ENCODE results near the gene CANX. TPM values are rescaled to one million over a fixed set of nuclear protein-coding genes. Genes with fewer than 3 reads are reported as not detected.
A peak's percentile ranks its signal among the peaks of the same experiment; 100 is the strongest.

CANX gene
- total RNA-seq, 1 donor from 2014 or later: 318 TPM

- ATAC-seq (ENCODE audit: low read depth) (no peak), DNase-seq (no peak)
- no peak overlapping the region for H3K4me3 Mint-ChIP-seq
- ChIA-PET CTCF (no interaction called here), POLR2A (interaction anchor here (1.5 kb wide), 1 partner anchor 45 kb away, joined by 3 read pairs; no protein-coding TSS in a partner anchor)
- no peak for TF ChIP-seq CTCF (IDR thresholded peaks at IDR 0.05)
- no peaks in the 10 kb centered on the region for H3K9me3 Mint-ChIP-seq
- no peaks in the 10 kb centered on the region for H3K4me1 Mint-ChIP-seq
- H3K27ac Mint-ChIP-seq: no peak overlapping the region
- H3K27me3 Mint-ChIP-seq: no peaks in the 10 kb centered on the region
- intact Hi-C loops (cut with micrococcal nuclease): no loop called here
- H3K36me3 Mint-ChIP-seq (ENCODE audit: low read depth): no peaks in the 10 kb centered on the region
These were observed 30.4 kb upstream of the CANX start for GRCh38 chr5:179668391-179668790.

DNA sequence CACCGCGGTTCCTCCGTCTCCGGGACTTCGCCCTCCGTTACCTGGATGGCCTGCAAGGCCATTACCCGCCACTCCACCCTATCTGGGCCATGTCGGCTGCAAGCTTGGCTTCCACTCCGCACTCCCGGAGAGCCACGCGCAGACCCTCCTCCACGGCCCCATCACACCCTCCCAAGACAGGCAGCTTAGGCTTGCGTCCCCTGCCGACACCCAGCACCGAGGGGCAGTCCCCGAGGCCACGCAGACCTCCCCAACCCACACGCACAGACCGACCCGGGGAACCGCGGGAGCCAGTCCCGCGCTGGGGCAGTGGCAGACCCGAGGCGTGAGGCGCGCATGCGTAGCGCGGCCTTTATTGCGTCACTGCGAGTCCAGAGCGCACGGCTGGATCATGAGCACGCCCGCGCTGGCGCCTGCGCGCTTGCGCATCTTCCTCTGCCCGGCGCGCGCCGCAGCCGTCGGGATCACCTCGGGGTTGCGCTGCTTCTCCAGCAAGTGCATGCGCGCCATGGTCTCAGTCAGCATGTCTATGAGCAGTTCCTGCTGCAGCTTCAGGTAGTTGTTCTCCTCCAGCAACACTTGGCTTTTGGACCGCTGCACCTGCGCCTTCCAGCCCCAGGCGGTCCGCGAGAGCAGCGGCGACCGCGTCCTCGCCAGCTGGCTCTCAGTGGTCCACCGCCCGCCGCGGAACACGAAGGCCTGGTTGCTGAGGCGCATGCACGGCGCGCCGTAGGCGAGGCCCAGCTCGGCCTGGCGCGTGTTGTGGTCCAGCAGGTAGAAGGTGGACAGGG, 20.3 kb upstream of the CANX start:
- peak overlapping the region; percentile 96 for H3K4me3 Mint-ChIP-seq
- TF ChIP-seq CTCF (IDR thresholded peaks at IDR 0.05): no peak
- DNase-seq (peak; percentile 91), ATAC-seq (ENCODE audit: low read depth) (peak; percentile 91)
- peak overlapping the region; percentile 94 for H3K27ac Mint-ChIP-seq
- H3K36me3 Mint-ChIP-seq (ENCODE audit: low read depth): peaks cover 6% of the 10 kb centered on the region
- peaks cover 32% of the 10 kb centered on the region for H3K4me1 Mint-ChIP-seq
- ChIA-PET CTCF (no interaction called here), POLR2A (interaction anchor here (0.6 to 4.5 kb wide), 10 partner anchors 12 to 1449 kb away, joined by 4 to 30 read pairs (median 9); partner anchors contain the start of genes CANX, HNRNPH1, MAML1 and SQSTM1)
- no peaks in the 10 kb centered on the region for H3K27me3 Mint-ChIP-seq
- intact Hi-C loops (cut with micrococcal nuclease): loop anchor here (1.0 to 5.0 kb wide), 6 partner anchors 20 to 614 kb away; partner anchors contain the start of genes CANX, HNRNPH1, MAML1 and MAPK9
- H3K9me3 Mint-ChIP-seq: no peaks in the 10 kb centered on the region

- intact Hi-C loops (cut with micrococcal nuclease): loop anchor here (2.0 to 5.0 kb wide), 3 partner anchors 118 to 613 kb away; partner anchors contain the start of genes MAPK9 and RNF130
These were observed 19.6 kb upstream of the CANX start for GRCh38 chr5:179679014-179679674.

GRCh38 chr5:179680014-179680779, 18.6 kb upstream of the CANX start:
- Mint-ChIP-seq H3K27me3 (no peaks in the 10 kb centered on the region), H3K4me1 (peaks cover 30% of the 10 kb centered on the region), H3K4me3 (peak overlapping the region; percentile 52), H3K36me3 (ENCODE audit: low read depth) (peaks cover 6% of the 10 kb centered on the region), H3K27ac (peak overlapping the region; percentile 59), H3K9me3 (no peaks in the 10 kb centered on the region)
- ChIA-PET CTCF (interaction anchor here (0.8 to 1.3 kb wide), 3 partner anchors 11 to 122 kb away, joined by 3 to 4 read pairs (median 3); no protein-coding TSS in a partner anchor), POLR2A (interaction anchor here (0.6 to 4.5 kb wide), 4 partner anchors 19 to 56 kb away, joined by 4 to 30 read pairs (median 14); partner anchors contain the start of genes CANX, HNRNPH1 and MAML1)
- intact Hi-C loops (cut with micrococcal nuclease): no loop called here
- ATAC-seq (ENCODE audit: low read depth) (no peak), DNase-seq (no peak)
- TF ChIP-seq CTCF (IDR thresholded peaks at IDR 0.05): no peak

More at GRCh38 chr5:179679014-179679674, 19.6 kb upstream of the CANX start:
- H3K27ac Mint-ChIP-seq: peak overlapping the region; percentile 94
- DNase-seq: peak; percentile 58
- ATAC-seq (ENCODE audit: low read depth): peak; percentile 36
- no peak for TF ChIP-seq CTCF (IDR thresholded peaks at IDR 0.05)
- H3K4me1 Mint-ChIP-seq: peaks cover 32% of the 10 kb centered on the region
- H3K4me3 Mint-ChIP-seq: peak overlapping the region; percentile 96
- H3K27me3 Mint-ChIP-seq: no peaks in the 10 kb centered on the region
- POLR2A ChIA-PET: interaction anchor here (0.6 to 4.5 kb wide), 8 partner anchors 11 to 141 kb away, joined by 4 to 30 read pairs (median 10); partner anchors contain the start of genes CANX, HNRNPH1, MAML1 and SQSTM1
- H3K9me3 Mint-ChIP-seq: no peaks in the 10 kb centered on the region
- peaks cover 6% of the 10 kb centered on the region for H3K36me3 Mint-ChIP-seq (ENCODE audit: low read depth)
- CTCF ChIA-PET: interaction anchor here (0.8 to 1.3 kb wide), 2 partner anchors 18 to 123 kb away, joined by 3 to 4 read pairs; no protein-coding TSS in a partner anchor

All from activated B cell treated with CpG ODN at 0.5 μM for 24 hours (primary cell).